Breast epithelium (tissue), 3 donors: Measurements from ENCODE around the gene NUDT19.

Experiments
- POLR2A ChIP-seq: fragments of 450-650 bp; IDR thresholded peaks from one replicate; pipeline ENCODE4 v1.6.1; 2016; ENCODE audit warnings: antibody characterized with exemption, mild to moderate bottlenecking, moderate library complexity
- POLR2AphosphoS5 ChIP-seq, 3 donors: sonication (generic); formaldehyde crosslinking; IDR thresholded peaks; one replicate each; pipeline ENCODE4 v1.6.1; 2017; ENCODE audit warnings: antibody characterized with exemption in 3 of 3
- TF ChIP-seq, protein P1 (sequence below), 3 donors: fragments of 450-650 bp; IDR thresholded peaks; one replicate each; pipeline ENCODE4 v1.5.1; 2016 to 2017; ENCODE audit warnings: antibody characterized with exemption in 3 of 3, mild to moderate bottlenecking in 3 of 3, moderate library complexity in 3 of 3

DNA sequence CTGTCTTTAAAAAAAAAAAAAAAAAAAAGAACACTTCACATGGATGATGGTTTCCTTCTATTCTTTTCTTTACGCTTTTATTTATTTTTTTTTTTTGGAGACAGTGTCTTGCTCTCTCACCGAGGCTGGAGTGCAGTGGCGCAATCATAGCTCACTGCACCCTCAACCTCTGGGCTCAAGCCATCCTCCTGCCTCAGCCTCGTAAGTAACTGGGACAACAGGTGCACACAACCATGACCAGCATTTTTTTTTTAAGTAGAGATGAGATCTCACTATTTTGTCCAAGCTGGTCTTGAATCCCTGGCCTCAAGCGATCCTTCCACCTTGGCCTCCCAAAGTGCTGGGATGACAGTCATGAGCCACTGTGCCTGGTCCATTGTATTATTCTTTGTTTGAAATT, 41.0 kb upstream of the NUDT19 start:
- TF ChIP-seq POLR2A (no peak), POLR2AphosphoS5 (IDR thresholded peaks at IDR 0.05) (no peak)
- TF ChIP-seq, protein P1, sequence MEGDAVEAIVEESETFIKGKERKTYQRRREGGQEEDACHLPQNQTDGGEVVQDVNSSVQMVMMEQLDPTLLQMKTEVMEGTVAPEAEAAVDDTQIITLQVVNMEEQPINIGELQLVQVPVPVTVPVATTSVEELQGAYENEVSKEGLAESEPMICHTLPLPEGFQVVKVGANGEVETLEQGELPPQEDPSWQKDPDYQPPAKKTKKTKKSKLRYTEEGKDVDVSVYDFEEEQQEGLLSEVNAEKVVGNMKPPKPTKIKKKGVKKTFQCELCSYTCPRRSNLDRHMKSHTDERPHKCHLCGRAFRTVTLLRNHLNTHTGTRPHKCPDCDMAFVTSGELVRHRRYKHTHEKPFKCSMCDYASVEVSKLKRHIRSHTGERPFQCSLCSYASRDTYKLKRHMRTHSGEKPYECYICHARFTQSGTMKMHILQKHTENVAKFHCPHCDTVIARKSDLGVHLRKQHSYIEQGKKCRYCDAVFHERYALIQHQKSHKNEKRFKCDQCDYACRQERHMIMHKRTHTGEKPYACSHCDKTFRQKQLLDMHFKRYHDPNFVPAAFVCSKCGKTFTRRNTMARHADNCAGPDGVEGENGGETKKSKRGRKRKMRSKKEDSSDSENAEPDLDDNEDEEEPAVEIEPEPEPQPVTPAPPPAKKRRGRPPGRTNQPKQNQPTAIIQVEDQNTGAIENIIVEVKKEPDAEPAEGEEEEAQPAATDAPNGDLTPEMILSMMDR (IDR thresholded peaks at IDR 0.05): no peak
